HCT116 (cell line): Measurements from ENCODE around the gene ST6GALNAC2.

ENCODE experiments used
- EGR1 ChIP-seq: IDR thresholded peaks from 2 replicates; pipeline ENCODE4 v1.6.1; 2012; ENCODE audit warnings: low read depth
- EZH2 ChIP-seq: fragments of 200-600 bp; sonication (generic); IDR thresholded peaks from 2 replicates; pipeline ENCODE4 v1.6.1; 2017; ENCODE audit warnings: antibody characterized with exemption, mixed run types
- EZH2phosphoT487 ChIP-seq: fragments of 200-600 bp; IDR thresholded peaks from 2 replicates; pipeline ENCODE4 v1.6.1; 2018; ENCODE audit warnings: antibody characterized with exemption, borderline replicate concordance
- JUND ChIP-seq: IDR thresholded peaks from 2 replicates; pipeline ENCODE4 v1.6.1; 2012
- POLR2A ChIP-seq: IDR thresholded peaks from 2 replicates; pipeline ENCODE4 v1.7.0; 2011; ENCODE audit warnings: borderline replicate concordance; ENCODE audit not compliant: insufficient read depth, insufficient read length; ENCODE audit errors: extremely low read depth
- POLR2AphosphoS5 ChIP-seq: IDR thresholded peaks from 2 replicates; pipeline ENCODE4 v1.6.1; 2011; ENCODE audit warnings: mild to moderate bottlenecking, low read depth, low read length, moderate library complexity
- RAD21 ChIP-seq: IDR thresholded peaks from 2 replicates; pipeline ENCODE4 v1.6.1; 2012; ENCODE audit warnings: low read depth, mild to moderate bottlenecking
- REST ChIP-seq: IDR thresholded peaks from 2 replicates; pipeline ENCODE4 v1.6.1; 2012; ENCODE audit warnings: low read depth
- SIN3A ChIP-seq: IDR thresholded peaks from 2 replicates; pipeline ENCODE4 v1.6.1; 2012; ENCODE audit warnings: low read depth
- SP1 ChIP-seq: IDR thresholded peaks from 2 replicates; pipeline ENCODE4 v1.6.1; 2012; ENCODE audit warnings: low read depth
- YY1 ChIP-seq: IDR thresholded peaks from 2 replicates; pipeline ENCODE4 v1.6.1; 2011; ENCODE audit warnings: low read length, low read depth, moderate library complexity, mild to moderate bottlenecking; ENCODE audit not compliant: insufficient replicate concordance; ENCODE audit errors: extremely low read depth
- ZNF274 ChIP-seq: fragments of 200-500 bp; sonication (Bioruptor generic); IDR thresholded peaks from 2 replicates; pipeline ENCODE4 v1.6.1; 2014; ENCODE audit warnings: mild to moderate bottlenecking, low read depth, low read length, inconsistent platforms
- TF ChIP-seq, protein P1 (sequence below), 3 experiments: fragments of 200-600 bp in 1 of 3; sonication (generic) in 1 of 3; IDR thresholded peaks in 2 of 3; conservative IDR thresholded peaks in 1 of 3; 2 replicates each; pipeline ENCODE4 v1.5.1; 2012 to 2017; ENCODE audit warnings: low read depth in 2 of 3, low read length in 2 of 3, antibody characterized with exemption in 1 of 3, borderline replicate concordance in 1 of 3, control low read depth in 1 of 3, mild to moderate bottlenecking in 1 of 3, mixed read lengths in 1 of 3, mixed run types in 1 of 3, moderate library complexity in 1 of 3; ENCODE audit not compliant: insufficient read depth in 1 of 3
- TF ChIP-seq, protein P2 (sequence below): IDR thresholded peaks from 2 replicates; pipeline ENCODE4 v1.6.1; 2011; ENCODE audit warnings: mild to moderate bottlenecking, low read length, moderate library complexity; ENCODE audit not compliant: insufficient replicate concordance; ENCODE audit errors: extremely low read depth

DNA sequence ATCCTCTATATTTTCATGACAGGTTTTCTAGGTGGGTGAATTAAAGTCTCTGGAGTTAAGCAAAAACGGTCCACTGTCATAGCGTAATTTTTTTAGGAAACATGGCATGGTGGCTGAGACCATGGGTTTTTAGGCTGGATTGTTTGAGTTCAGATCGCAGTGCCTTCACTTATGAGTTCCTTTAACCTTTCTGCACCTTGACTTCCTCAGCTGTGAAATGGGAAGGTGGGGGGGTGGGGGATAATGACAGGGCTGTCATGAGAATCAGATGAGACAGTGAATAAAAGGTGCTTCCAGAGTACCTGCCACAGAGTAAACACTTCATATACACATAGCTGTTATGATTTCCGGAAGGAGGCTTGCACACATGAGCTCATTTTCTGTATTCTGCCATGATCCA lies 34.0 kb downstream of the ST6GALNAC2 start:
- TF ChIP-seq ZNF274 = no peak
- TF ChIP-seq, protein P1, sequence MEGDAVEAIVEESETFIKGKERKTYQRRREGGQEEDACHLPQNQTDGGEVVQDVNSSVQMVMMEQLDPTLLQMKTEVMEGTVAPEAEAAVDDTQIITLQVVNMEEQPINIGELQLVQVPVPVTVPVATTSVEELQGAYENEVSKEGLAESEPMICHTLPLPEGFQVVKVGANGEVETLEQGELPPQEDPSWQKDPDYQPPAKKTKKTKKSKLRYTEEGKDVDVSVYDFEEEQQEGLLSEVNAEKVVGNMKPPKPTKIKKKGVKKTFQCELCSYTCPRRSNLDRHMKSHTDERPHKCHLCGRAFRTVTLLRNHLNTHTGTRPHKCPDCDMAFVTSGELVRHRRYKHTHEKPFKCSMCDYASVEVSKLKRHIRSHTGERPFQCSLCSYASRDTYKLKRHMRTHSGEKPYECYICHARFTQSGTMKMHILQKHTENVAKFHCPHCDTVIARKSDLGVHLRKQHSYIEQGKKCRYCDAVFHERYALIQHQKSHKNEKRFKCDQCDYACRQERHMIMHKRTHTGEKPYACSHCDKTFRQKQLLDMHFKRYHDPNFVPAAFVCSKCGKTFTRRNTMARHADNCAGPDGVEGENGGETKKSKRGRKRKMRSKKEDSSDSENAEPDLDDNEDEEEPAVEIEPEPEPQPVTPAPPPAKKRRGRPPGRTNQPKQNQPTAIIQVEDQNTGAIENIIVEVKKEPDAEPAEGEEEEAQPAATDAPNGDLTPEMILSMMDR (IDR thresholded peaks at IDR 0.05 in 2 of 3, conservative IDR thresholded peaks at IDR 0.05 in 1 of 3; ENCODE audit: borderline replicate concordance in 1 of 3, insufficient read depth in 1 of 3, low read depth in 2 of 3, low read length in 2 of 3) = no peak
- TF ChIP-seq POLR2AphosphoS5 = no peak
- TF ChIP-seq SIN3A = no peak
- no peak for TF ChIP-seq POLR2A
- TF ChIP-seq, protein P2, sequence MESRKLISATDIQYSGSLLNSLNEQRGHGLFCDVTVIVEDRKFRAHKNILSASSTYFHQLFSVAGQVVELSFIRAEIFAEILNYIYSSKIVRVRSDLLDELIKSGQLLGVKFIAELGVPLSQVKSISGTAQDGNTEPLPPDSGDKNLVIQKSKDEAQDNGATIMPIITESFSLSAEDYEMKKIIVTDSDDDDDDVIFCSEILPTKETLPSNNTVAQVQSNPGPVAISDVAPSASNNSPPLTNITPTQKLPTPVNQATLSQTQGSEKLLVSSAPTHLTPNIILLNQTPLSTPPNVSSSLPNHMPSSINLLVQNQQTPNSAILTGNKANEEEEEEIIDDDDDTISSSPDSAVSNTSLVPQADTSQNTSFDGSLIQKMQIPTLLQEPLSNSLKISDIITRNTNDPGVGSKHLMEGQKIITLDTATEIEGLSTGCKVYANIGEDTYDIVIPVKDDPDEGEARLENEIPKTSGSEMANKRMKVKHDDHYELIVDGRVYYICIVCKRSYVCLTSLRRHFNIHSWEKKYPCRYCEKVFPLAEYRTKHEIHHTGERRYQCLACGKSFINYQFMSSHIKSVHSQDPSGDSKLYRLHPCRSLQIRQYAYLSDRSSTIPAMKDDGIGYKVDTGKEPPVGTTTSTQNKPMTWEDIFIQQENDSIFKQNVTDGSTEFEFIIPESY = no peak
- no peak for TF ChIP-seq REST
- TF ChIP-seq JUND = no peak
- no peak for TF ChIP-seq RAD21
- no peak for TF ChIP-seq EZH2
- TF ChIP-seq YY1 = no peak
- TF ChIP-seq EZH2phosphoT487 = no peak
- no peak for TF ChIP-seq EGR1
- no peak for TF ChIP-seq SP1
